ENCODE measurements around the gene OXER1. TPM values are rescaled to one million over a fixed set of nuclear protein-coding genes. Genes with fewer than 3 reads are reported as not detected.
A peak's percentile ranks its signal among the peaks of the same experiment; 100 is the strongest.

The OXER1 gene
- total and polyA plus RNA-seq, 2 of the 13 experiments (the other 11 are each of a cell fraction or from before 2014, with no cell fraction given), result 8.0 to 9.0 TPM

DNA sequence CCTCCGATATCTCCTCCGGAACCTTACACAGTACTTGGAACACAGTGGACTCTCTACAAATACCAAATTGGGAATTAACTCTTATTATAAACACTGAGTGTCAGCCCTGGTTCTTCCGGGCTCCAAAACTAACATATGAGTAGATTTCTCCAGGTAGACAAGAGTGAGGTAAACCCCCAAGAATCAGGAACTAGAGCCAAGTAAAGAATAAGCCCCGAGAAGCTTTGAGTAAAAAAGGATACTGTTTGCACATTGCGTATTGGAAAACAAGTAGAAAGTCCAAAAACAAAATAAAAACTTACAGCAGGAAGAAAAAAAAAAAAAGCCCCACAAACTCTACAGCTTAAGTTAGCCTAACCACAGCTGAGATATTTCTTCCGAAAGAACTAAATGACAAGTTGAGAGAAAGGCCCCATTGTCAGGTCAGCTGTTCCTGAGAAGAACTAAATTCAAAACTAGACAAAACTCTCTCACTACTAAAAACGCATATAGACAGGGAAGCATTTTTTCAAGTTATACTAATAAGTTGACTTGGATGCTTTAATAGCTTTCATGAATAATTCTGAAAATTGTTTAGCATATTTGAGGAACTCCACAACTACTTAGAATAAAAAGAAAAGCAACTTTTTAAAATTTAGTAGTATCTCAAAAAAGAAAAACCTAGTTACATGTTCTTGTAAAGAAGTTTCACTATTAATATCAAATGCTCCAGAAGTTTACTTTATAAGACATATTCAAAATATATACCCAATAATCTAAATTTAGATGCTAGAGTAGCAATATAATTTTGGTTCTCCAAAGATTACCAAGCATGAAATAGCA, 32.7 kb upstream of the OXER1 start (continued):
- peak; percentile 62 for TF ChIP-seq RBFOX2 (IDR thresholded peaks at IDR 0.05; ENCODE audit: low read depth, low read length)
- no peak for TF ChIP-seq KDM5A (IDR thresholded peaks at IDR 0.05; ENCODE audit: borderline replicate concordance, low read length)
- TF ChIP-seq ZNF343 (CRISPR knock-in tag; IDR thresholded peaks at IDR 0.05), result no peak
- TF ChIP-seq TOE1 (CRISPR knock-in tag; IDR thresholded peaks at IDR 0.05), result no peak
- TF ChIP-seq, protein P1, sequence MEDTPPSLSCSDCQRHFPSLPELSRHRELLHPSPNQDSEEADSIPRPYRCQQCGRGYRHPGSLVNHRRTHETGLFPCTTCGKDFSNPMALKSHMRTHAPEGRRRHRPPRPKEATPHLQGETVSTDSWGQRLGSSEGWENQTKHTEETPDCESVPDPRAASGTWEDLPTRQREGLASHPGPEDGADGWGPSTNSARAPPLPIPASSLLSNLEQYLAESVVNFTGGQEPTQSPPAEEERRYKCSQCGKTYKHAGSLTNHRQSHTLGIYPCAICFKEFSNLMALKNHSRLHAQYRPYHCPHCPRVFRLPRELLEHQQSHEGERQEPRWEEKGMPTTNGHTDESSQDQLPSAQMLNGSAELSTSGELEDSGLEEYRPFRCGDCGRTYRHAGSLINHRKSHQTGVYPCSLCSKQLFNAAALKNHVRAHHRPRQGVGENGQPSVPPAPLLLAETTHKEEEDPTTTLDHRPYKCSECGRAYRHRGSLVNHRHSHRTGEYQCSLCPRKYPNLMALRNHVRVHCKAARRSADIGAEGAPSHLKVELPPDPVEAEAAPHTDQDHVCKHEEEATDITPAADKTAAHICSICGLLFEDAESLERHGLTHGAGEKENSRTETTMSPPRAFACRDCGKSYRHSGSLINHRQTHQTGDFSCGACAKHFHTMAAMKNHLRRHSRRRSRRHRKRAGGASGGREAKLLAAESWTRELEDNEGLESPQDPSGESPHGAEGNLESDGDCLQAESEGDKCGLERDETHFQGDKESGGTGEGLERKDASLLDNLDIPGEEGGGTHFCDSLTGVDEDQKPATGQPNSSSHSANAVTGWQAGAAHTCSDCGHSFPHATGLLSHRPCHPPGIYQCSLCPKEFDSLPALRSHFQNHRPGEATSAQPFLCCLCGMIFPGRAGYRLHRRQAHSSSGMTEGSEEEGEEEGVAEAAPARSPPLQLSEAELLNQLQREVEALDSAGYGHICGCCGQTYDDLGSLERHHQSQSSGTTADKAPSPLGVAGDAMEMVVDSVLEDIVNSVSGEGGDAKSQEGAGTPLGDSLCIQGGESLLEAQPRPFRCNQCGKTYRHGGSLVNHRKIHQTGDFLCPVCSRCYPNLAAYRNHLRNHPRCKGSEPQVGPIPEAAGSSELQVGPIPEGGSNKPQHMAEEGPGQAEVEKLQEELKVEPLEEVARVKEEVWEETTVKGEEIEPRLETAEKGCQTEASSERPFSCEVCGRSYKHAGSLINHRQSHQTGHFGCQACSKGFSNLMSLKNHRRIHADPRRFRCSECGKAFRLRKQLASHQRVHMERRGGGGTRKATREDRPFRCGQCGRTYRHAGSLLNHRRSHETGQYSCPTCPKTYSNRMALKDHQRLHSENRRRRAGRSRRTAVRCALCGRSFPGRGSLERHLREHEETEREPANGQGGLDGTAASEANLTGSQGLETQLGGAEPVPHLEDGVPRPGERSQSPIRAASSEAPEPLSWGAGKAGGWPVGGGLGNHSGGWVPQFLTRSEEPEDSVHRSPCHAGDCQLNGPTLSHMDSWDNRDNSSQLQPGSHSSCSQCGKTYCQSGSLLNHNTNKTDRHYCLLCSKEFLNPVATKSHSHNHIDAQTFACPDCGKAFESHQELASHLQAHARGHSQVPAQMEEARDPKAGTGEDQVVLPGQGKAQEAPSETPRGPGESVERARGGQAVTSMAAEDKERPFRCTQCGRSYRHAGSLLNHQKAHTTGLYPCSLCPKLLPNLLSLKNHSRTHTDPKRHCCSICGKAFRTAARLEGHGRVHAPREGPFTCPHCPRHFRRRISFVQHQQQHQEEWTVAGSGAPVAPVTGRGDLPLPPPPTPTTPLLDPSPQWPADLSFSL (CRISPR knock-in tag; IDR thresholded peaks at IDR 0.05), result no peak
- TF ChIP-seq MYPOP (CRISPR knock-in tag; IDR thresholded peaks at IDR 0.05), result no peak
- no peak for TF ChIP-seq MBNL3 (CRISPR knock-in tag; conservative IDR thresholded peaks at IDR 0.05)
- TF ChIP-seq MYNN (CRISPR knock-in tag; IDR thresholded peaks at IDR 0.05; ENCODE audit: low read depth), result no peak
- no peak for TF ChIP-seq HES4 (CRISPR knock-in tag; IDR thresholded peaks at IDR 0.05; ENCODE audit: borderline replicate concordance)
- no peak for TF ChIP-seq MAX (IDR thresholded peaks at IDR 0.05)
- TF ChIP-seq, protein P2, sequence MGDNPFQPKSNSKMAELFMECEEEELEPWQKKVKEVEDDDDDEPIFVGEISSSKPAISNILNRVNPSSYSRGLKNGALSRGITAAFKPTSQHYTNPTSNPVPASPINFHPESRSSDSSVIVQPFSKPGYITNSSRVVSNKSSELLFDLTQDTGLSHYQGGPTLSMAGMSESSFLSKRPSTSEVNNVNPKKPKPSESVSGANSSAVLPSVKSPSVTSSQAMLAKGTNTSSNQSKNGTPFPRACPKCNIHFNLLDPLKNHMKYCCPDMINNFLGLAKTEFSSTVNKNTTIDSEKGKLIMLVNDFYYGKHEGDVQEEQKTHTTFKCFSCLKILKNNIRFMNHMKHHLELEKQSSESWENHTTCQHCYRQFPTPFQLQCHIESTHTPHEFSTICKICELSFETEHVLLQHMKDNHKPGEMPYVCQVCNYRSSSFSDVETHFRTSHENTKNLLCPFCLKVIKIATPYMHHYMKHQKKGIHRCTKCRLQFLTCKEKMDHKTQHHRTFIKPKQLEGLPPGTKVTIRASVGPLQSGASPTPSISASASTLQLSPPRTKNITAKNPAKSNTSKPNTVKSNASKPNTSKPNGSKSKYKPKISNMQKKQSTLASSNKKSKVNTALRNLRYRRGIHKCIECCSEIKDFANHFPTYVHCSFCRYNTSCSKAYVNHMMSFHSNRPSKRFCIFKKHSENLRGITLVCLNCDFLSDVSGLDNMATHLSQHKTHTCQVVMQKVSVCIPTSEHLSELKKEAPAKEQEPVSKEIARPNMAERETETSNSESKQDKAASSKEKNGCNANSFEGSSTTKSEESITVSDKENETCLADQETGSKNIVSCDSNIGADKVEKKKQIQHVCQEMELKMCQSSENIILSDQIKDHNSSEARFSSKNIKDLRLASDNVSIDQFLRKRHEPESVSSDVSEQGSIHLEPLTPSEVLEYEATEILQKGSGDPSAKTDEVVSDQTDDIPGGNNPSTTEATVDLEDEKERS (CRISPR knock-in tag; IDR thresholded peaks at IDR 0.05), result no peak
- TF ChIP-seq HMG20A (CRISPR knock-in tag; IDR thresholded peaks at IDR 0.05; ENCODE audit: borderline replicate concordance), result no peak
- TF ChIP-seq ZNF446 (CRISPR knock-in tag; IDR thresholded peaks at IDR 0.05), result no peak
- TF ChIP-seq ZNF891 (CRISPR knock-in tag; IDR thresholded peaks at IDR 0.05), result no peak
- TF ChIP-seq FOXJ3 (CRISPR knock-in tag; IDR thresholded peaks at IDR 0.05; ENCODE audit: borderline replicate concordance), result no peak
- TF ChIP-seq ARNTL (CRISPR knock-in tag; IDR thresholded peaks at IDR 0.05), result no peak
- TF ChIP-seq, protein P3, sequence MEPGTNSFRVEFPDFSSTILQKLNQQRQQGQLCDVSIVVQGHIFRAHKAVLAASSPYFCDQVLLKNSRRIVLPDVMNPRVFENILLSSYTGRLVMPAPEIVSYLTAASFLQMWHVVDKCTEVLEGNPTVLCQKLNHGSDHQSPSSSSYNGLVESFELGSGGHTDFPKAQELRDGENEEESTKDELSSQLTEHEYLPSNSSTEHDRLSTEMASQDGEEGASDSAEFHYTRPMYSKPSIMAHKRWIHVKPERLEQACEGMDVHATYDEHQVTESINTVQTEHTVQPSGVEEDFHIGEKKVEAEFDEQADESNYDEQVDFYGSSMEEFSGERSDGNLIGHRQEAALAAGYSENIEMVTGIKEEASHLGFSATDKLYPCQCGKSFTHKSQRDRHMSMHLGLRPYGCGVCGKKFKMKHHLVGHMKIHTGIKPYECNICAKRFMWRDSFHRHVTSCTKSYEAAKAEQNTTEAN (CRISPR knock-in tag; conservative IDR thresholded peaks at IDR 0.05), result no peak
